Measurements from ENCODE around the gene ANKFY1. TPM values are rescaled to one million over a fixed set of nuclear protein-coding genes. Genes with fewer than 3 reads are reported as not detected.

Gene ANKFY1
- total and polyA plus RNA-seq, 2 donors (not counting 3 experiments of a cell fraction or from before 2014, with no cell fraction given) = 30.6 to 51.1 TPM

DNA sequence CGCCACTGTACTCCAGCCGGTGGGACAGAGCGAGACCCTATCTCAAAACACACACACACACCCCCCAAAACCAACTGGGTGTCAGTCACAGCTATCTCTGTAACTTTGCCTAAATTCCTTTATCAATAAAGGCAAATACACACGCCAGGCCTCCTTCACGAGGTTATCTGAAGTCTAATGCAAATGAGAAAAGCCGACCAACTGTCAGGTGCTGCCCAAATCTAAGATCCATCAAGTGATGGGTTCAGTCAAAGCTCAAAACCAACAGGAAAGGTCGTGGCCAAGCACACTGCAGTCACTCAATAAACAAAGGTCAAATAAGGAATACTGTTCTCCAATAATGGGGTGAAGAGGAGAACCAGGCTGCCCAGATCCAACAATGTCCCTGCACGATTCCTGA, 1.1 kb downstream of the ANKFY1 start:
- no peak overlapping the region for H3K27ac ChIP-seq (ENCODE audit: insufficient read depth, low read depth, low read length)
- FAIRE-seq = no peak
- H4K20me1 ChIP-seq (replicated peaks; ENCODE audit: control insufficient read depth, extremely low read depth, insufficient read depth, low read length) = peaks cover 3% of the 10 kb centered on the region
- H3K27me3 ChIP-seq (ENCODE audit: control insufficient read depth in 2 of 2, insufficient read depth in 2 of 2, low read length in 2 of 2) = no peaks in the 10 kb centered on the region
- peaks cover 0 to 3% of the 10 kb centered on the region in 2 experiments for H3K36me3 ChIP-seq (ENCODE audit: control insufficient read depth in 2 of 2, extremely low read depth in 1 of 2, insufficient read depth in 2 of 2, low read length in 2 of 2)
- no peaks in the 10 kb centered on the region for H3K9me3 ChIP-seq (replicated peaks; ENCODE audit: control insufficient read depth, insufficient read depth, low read length)
- peaks cover 57% of the 10 kb centered on the region for H3K79me2 ChIP-seq (ENCODE audit: control insufficient read depth, insufficient read depth, low read length)
- H3K4me3 ChIP-seq (replicated peaks in 1 of 3; ENCODE audit: insufficient read depth in 1 of 3, low read depth in 1 of 3, low read length in 3 of 3) = peak overlapping the region; percentile 69 to 97 (median 70)
- peak overlapping the region; percentile 80 for H3K4me2 ChIP-seq (ENCODE audit: insufficient read depth, low read length)
- ChIA-PET POLR2A (no interaction called here), CTCF (interaction anchor here (1.2 to 2.2 kb wide), 3 partner anchors 33 to 63 kb away, joined by 3 to 8 read pairs (median 6); no protein-coding TSS in a partner anchor)
- peak overlapping the region; percentile 96 for H3K9ac ChIP-seq (replicated peaks; ENCODE audit: extremely low read depth, insufficient read depth, low read length)
- H3K9me1 ChIP-seq (replicated peaks; ENCODE audit: control insufficient read depth, extremely low read depth, insufficient read depth, low read length) = no peaks in the 10 kb centered on the region
- no peak overlapping the region for H2AFZ ChIP-seq (ENCODE audit: low read depth, low read length)
- DNase-seq (ENCODE audit: low read depth, low spot score) = no peak
- H3K4me1 ChIP-seq (ENCODE audit: control insufficient read depth, extremely low read depth, insufficient read depth, low read length) = peaks cover 16% of the 10 kb centered on the region
- dilution Hi-C loops (cut with MboI; ENCODE audit: extremely low pct_ligation_motif_present, low sequenced_read_pairs) = no loop called here
- TF ChIP-seq MYC (IDR thresholded peaks at IDR 0.05; ENCODE audit: low read depth, low read length) (no peak), POLR2A (IDR thresholded peaks at IDR 0.05; ENCODE audit: low read depth, low read length) (no peak), JUN (IDR thresholded peaks at IDR 0.05; ENCODE audit: borderline replicate concordance, insufficient read depth, insufficient read length, low read depth) (no peak), GATA2 (IDR thresholded peaks at IDR 0.05; ENCODE audit: insufficient read depth, insufficient read length, low read depth, low read length) (no peak)
- TF ChIP-seq, protein P1, sequence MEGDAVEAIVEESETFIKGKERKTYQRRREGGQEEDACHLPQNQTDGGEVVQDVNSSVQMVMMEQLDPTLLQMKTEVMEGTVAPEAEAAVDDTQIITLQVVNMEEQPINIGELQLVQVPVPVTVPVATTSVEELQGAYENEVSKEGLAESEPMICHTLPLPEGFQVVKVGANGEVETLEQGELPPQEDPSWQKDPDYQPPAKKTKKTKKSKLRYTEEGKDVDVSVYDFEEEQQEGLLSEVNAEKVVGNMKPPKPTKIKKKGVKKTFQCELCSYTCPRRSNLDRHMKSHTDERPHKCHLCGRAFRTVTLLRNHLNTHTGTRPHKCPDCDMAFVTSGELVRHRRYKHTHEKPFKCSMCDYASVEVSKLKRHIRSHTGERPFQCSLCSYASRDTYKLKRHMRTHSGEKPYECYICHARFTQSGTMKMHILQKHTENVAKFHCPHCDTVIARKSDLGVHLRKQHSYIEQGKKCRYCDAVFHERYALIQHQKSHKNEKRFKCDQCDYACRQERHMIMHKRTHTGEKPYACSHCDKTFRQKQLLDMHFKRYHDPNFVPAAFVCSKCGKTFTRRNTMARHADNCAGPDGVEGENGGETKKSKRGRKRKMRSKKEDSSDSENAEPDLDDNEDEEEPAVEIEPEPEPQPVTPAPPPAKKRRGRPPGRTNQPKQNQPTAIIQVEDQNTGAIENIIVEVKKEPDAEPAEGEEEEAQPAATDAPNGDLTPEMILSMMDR (IDR thresholded peaks at IDR 0.05; ENCODE audit: extremely low read depth in 1 of 2, insufficient read depth in 1 of 2, low read depth in 1 of 2, low read length in 2 of 2) = no peak
- TF ChIP-seq, protein P2, sequence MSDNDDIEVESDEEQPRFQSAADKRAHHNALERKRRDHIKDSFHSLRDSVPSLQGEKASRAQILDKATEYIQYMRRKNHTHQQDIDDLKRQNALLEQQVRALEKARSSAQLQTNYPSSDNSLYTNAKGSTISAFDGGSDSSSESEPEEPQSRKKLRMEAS (IDR thresholded peaks at IDR 0.05; ENCODE audit: insufficient read depth, insufficient read length) = no peak
- BruUV-seq (replicated peaks) = TSS peak; percentile 3
- intact Hi-C loops (cut with micrococcal nuclease) = loop anchor here (5.0 kb wide), 1 partner anchor 45 kb away; no protein-coding TSS in a partner anchor

All from endothelial cell of umbilical vein (primary cell).